Mammary epithelial cell (primary cell): ENCODE results near the gene ARHGAP20.

Experiments
- CTCF ChIP-seq, 2 donors: IDR thresholded peaks in 1 of 2; conservative IDR thresholded peaks in 1 of 2; 2 replicates each; pipeline ENCODE4 v1.5.1; 2011 to 2012; ENCODE audit warnings: inconsistent platforms in 2 of 2, low read length in 2 of 2, mild to moderate bottlenecking in 2 of 2, control low read depth in 1 of 2, low read depth in 1 of 2; ENCODE audit not compliant: insufficient read depth in 1 of 2; ENCODE audit errors: extremely low read depth in 1 of 2
- EZH2 ChIP-seq: IDR thresholded peaks from 2 replicates; pipeline ENCODE4 v1.6.1; 2012; ENCODE audit warnings: low read length, inconsistent platforms, borderline replicate concordance

- TF ChIP-seq CTCF (conservative IDR thresholded peaks at IDR 0.05 in 1 of 2, IDR thresholded peaks at IDR 0.05 in 1 of 2; ENCODE audit: extremely low read depth in 1 of 2, insufficient read depth in 1 of 2, low read depth in 1 of 2, low read length in 2 of 2) = no peak
- no peak for TF ChIP-seq EZH2
Observed at GRCh38 chr11:110720431-110721275, 8.4 kb upstream of the ARHGAP20 start.
